Keratinocyte (primary cell): ENCODE measurements around the gene NIPBL. TPM values are rescaled to one million over a fixed set of nuclear protein-coding genes. Genes with fewer than 3 reads are reported as not detected.

Experiments used
- DNase-seq: peaks from one replicate; pipeline ENCODE4 v3.0.0-alpha.2; 2011; ENCODE audit warnings: low read depth, missing footprints, low spot score
- FAIRE-seq: peaks from 2 replicates; lab custom pipeline; 2011; peaks lifted over from hg19 to GRCh38; lab: Jason Lieb, UNC
- H2AFZ ChIP-seq: 2 replicates; pipeline ENCODE4 v1.6.0; 2012; ENCODE audit warnings: low read length, control low read depth, inconsistent platforms; ENCODE audit not compliant: control insufficient read depth
- H3K27ac ChIP-seq: 2 replicates; pipeline ENCODE4 v1.5.1; 2011; ENCODE audit warnings: low read length; ENCODE audit not compliant: control insufficient read depth, insufficient read depth
- H3K27me3 ChIP-seq: 3 replicates; pipeline ENCODE4 v1.6.0; 2011; ENCODE audit warnings: low read length; ENCODE audit not compliant: control insufficient read depth, insufficient read depth; ENCODE audit errors: extremely low read depth
- H3K36me3 ChIP-seq, 2 experiments: 2 replicates in 1 of 2; 3 replicates in 1 of 2; pipeline ENCODE4 v1.5.1; 2011; ENCODE audit warnings: low read length in 2 of 2, mild to moderate bottlenecking in 1 of 2; ENCODE audit not compliant: control insufficient read depth in 2 of 2, insufficient read depth in 2 of 2; ENCODE audit errors: extremely low read depth in 1 of 2
- H3K4me1 ChIP-seq: 3 replicates; pipeline ENCODE4 v1.5.1; 2011; ENCODE audit warnings: low read length; ENCODE audit not compliant: control insufficient read depth, insufficient read depth; ENCODE audit errors: extremely low read depth
- H3K4me2 ChIP-seq: 3 replicates; pipeline ENCODE4 v1.6.0; 2011; ENCODE audit warnings: low read depth, low read length; ENCODE audit not compliant: control insufficient read depth, insufficient read depth; ENCODE audit errors: extremely low read depth
- H3K4me3 ChIP-seq, 3 experiments: fragments of 200-600 bp in 1 of 3; sonication (generic) in 1 of 3; 2 replicates in 2 of 3; 3 replicates in 1 of 3; pipeline ENCODE4 v1.5.1; 2011 to 2016; ENCODE audit warnings: low read length in 3 of 3, mild to moderate bottlenecking in 3 of 3, control low read depth in 2 of 3, inconsistent platforms in 1 of 3, low read depth in 1 of 3, mixed read lengths in 1 of 3, mixed run types in 1 of 3, moderate library complexity in 1 of 3; ENCODE audit not compliant: control insufficient read depth in 2 of 3, insufficient read depth in 2 of 3; ENCODE audit errors: extremely low read depth in 1 of 3
- H3K79me2 ChIP-seq: 2 replicates; pipeline ENCODE4 v1.6.0; 2012; ENCODE audit warnings: low read length; ENCODE audit not compliant: control insufficient read depth, insufficient read depth
- H3K9ac ChIP-seq: 3 replicates; pipeline ENCODE4 v1.6.0; 2011; ENCODE audit warnings: low read length; ENCODE audit not compliant: control insufficient read depth, insufficient read depth; ENCODE audit errors: extremely low read depth
- H3K9me1 ChIP-seq: 3 replicates; pipeline ENCODE4 v1.6.0; 2011; ENCODE audit warnings: low read length; ENCODE audit not compliant: control insufficient read depth, insufficient read depth; ENCODE audit errors: extremely low read depth
- H3K9me3 ChIP-seq: 2 replicates; pipeline ENCODE4 v1.5.1; 2012; ENCODE audit warnings: low read depth, low read length; ENCODE audit not compliant: control insufficient read depth
- H4K20me1 ChIP-seq: 3 replicates; pipeline ENCODE4 v1.6.0; 2011; ENCODE audit warnings: low read length; ENCODE audit not compliant: control insufficient read depth, insufficient read depth; ENCODE audit errors: extremely low read depth
- EZH2 ChIP-seq: IDR thresholded peaks from one replicate; pipeline ENCODE4 v1.6.1; 2012; ENCODE audit warnings: inconsistent platforms, mild to moderate bottlenecking, low read length, moderate library complexity
- dilution Hi-C: fragments of 300-500 bp; cut with MboI; formaldehyde crosslinking; loops from one replicate; pipeline ENCODE4 v1.7.0; 2020; ENCODE audit warnings: low sequenced_read_pairs; ENCODE audit not compliant: extremely low pct_ligation_motif_present
- polyA plus RNA-seq, 5 experiments: library from polyadenylated mRNA; depleted of rRNA in 3 of 5; stranded (reverse) in 3 of 5; stranded (forward) in 1 of 5; unstranded in 1 of 5; fragments of >200 nt; gene quantifications; 1 replicate in 1 of 5; 2 replicates in 3 of 5; 3 replicates in 1 of 5; pipeline versions ENCODE4 v1.2.1 to v1.2.3, GENCODE V29; 2011 to 2012; ENCODE audit warnings: missing spikeins in 2 of 5, low read depth in 1 of 5, low replicate concordance in 1 of 5
- TF ChIP-seq, protein P1 (sequence below), 3 experiments: IDR thresholded peaks in 1 of 3; conservative IDR thresholded peaks in 1 of 3; optimal IDR thresholded peaks in 1 of 3; 2 replicates in 2 of 3; 3 replicates in 1 of 3; pipeline versions ENCODE3 to v1.5.1; 2011; ENCODE audit warnings: low read length in 3 of 3, mild to moderate bottlenecking in 3 of 3, moderate library complexity in 2 of 3, control low read depth in 1 of 3, inconsistent platforms in 1 of 3; ENCODE audit not compliant: insufficient read depth in 2 of 3; ENCODE audit errors: extremely low read depth in 1 of 3

Gene NIPBL
- polyA plus RNA-seq, 1 donor (not counting 4 experiments of a cell fraction or from before 2014, with no cell fraction given), result 23.4 TPM

DNA sequence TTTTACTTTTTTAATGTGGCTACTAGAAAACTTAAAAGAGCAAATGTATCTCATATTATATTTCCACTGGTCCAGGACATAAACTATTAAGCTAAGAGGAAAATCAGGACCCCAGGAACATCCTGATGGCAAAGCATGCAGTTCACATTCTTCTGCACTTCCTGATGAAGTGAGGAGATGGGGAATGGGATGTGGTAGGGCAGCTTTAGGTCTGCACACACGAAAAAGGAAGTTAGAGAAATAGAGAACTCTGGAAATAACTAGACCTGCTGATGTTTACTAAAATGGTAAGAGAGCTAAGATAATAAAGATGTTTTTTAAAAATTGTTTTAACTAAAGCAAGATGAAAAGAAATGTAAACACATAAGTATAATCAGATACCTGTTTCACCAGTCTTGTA is 39.7 kb upstream of the NIPBL start:
- Histone ChIP-seq H3K27me3 (peaks cover 3% of the 10 kb centered on the region), H4K20me1 (no peaks in the 10 kb centered on the region), H3K9ac (no peak overlapping the region), H3K27ac (no peak overlapping the region), H3K4me2 (no peak overlapping the region), H3K4me1 (no peaks in the 10 kb centered on the region), H2AFZ (no peak overlapping the region), H3K36me3 (no peaks in the 10 kb centered on the region), H3K9me1 (no peaks in the 10 kb centered on the region), H3K79me2 (no peaks in the 10 kb centered on the region), H3K9me3 (no peaks in the 10 kb centered on the region), H3K4me3 (no peak overlapping the region)
- FAIRE-seq (no peak), DNase-seq (no peak)
- TF ChIP-seq, protein P1, sequence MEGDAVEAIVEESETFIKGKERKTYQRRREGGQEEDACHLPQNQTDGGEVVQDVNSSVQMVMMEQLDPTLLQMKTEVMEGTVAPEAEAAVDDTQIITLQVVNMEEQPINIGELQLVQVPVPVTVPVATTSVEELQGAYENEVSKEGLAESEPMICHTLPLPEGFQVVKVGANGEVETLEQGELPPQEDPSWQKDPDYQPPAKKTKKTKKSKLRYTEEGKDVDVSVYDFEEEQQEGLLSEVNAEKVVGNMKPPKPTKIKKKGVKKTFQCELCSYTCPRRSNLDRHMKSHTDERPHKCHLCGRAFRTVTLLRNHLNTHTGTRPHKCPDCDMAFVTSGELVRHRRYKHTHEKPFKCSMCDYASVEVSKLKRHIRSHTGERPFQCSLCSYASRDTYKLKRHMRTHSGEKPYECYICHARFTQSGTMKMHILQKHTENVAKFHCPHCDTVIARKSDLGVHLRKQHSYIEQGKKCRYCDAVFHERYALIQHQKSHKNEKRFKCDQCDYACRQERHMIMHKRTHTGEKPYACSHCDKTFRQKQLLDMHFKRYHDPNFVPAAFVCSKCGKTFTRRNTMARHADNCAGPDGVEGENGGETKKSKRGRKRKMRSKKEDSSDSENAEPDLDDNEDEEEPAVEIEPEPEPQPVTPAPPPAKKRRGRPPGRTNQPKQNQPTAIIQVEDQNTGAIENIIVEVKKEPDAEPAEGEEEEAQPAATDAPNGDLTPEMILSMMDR (optimal IDR thresholded peaks at IDR 0.05 in 1 of 3, IDR thresholded peaks at IDR 0.05 in 1 of 3, conservative IDR thresholded peaks at IDR 0.05 in 1 of 3; ENCODE audit: extremely low read depth in 1 of 3, insufficient read depth in 2 of 3, low read length in 3 of 3), result no peak
- no peak for TF ChIP-seq EZH2
- dilution Hi-C loops, result no loop called here

DNA sequence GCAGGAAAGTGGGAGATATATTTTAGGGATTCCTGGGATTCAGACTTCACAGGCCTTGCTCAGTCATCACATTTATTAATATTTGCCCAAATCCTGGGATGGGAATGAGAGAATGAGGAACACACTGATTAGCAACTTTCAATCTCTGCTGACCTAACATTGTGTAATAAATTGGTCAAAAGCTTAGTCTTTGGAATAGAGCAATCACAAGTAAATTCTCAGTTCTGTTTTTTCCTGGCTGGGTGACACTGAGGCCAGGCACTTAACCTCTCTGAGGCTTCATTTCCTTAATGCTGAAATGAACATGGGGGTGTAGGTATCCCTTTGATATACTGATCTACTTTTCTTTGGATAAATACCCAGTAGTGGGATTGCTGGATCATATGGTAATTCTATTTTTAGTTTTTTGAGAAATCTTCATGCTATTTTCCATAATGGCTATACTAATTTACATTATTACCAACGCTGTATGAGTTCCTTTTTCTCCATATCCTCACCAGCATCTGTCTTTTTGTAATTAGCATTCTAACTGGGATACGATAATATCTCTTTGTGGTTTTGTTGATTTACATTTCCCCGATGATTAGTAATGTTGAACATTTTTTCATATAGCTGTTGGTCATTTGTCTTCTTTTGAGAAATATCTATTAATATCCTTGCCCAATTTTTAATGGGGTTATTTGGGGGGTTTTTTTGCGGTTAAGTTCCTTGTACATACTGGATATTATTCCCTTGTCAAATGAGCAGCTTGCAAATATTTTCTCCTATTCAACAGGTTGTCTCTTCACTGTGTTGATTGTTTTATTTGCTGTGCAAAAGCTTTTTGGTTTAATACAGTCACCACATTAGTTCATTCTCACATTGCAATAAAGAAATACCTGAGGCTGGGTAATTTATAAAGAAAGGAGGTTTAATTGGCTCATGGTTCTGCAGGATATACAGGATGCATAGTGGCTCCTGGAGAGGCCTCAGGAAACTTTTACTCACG is 36.8 kb upstream of the NIPBL start:
- Histone ChIP-seq H3K9me3 (no peaks in the 10 kb centered on the region), H3K79me2 (no peaks in the 10 kb centered on the region), H3K9me1 (no peaks in the 10 kb centered on the region), H3K27me3 (peaks cover 6% of the 10 kb centered on the region), H3K4me3 (no peak overlapping the region), H2AFZ (no peak overlapping the region), H4K20me1 (no peaks in the 10 kb centered on the region), H3K9ac (no peak overlapping the region), H3K4me2 (no peak overlapping the region), H3K4me1 (no peaks in the 10 kb centered on the region), H3K27ac (no peak overlapping the region), H3K36me3 (no peaks in the 10 kb centered on the region)
- TF ChIP-seq EZH2, result no peak
- TF ChIP-seq, protein P1 (optimal IDR thresholded peaks at IDR 0.05 in 1 of 3, IDR thresholded peaks at IDR 0.05 in 1 of 3, conservative IDR thresholded peaks at IDR 0.05 in 1 of 3; ENCODE audit: extremely low read depth in 1 of 3, insufficient read depth in 2 of 3, low read length in 3 of 3), result no peak
- no peak for DNase-seq
- no peak for FAIRE-seq
- dilution Hi-C loops, result no loop called here
